ENCODE results near the gene SMAD7.
A peak's percentile ranks its signal among the peaks of the same experiment; 100 is the strongest.

The SMAD7 gene

GRCh38 chr18:48946329-48946835, 4.4 kb downstream of the SMAD7 start:
- H3K4me1 ChIP-seq, result peaks cover 43 to 91% (median 78%) of the 10 kb centered on the region in 10 experiments
- H3K9ac ChIP-seq, result peak overlapping the region in 5 of 11 experiments; percentile 0 to 26 (median 9); a peak in 3 of 22 replicates
- no peaks in the 10 kb centered on the region for H3K9me3 ChIP-seq (replicated peaks in 1 of 11)
- peak overlapping the region; percentile 93 to 100 (median 98) for H3K4me2 ChIP-seq
- H4K20me1 ChIP-seq, result peaks cover 72 to 100% (median 100%) of the 10 kb centered on the region in 11 experiments
- no peak overlapping the region for H3K27ac ChIP-seq
- peaks cover 6 to 66% (median 37%) of the 10 kb centered on the region in 11 experiments; a peak in 19 of 22 replicates for H3K36me3 ChIP-seq
- no peak for TF ChIP-seq Cebpa-rat (IDR thresholded peaks at IDR 0.05)
- H3K27me3 ChIP-seq, result peaks cover 21 to 47% (median 29%) of the 10 kb centered on the region in 11 experiments; a peak in 18 of 22 replicates
- H3K4me3 ChIP-seq, result peak overlapping the region in 2 of 10 experiments; percentile 85 to 94; a peak in 5 of 20 replicates

GRCh38 chr18:48945953-48946217, 4.9 kb downstream of the SMAD7 start:
- Histone ChIP-seq H3K4me2 (peak overlapping the region; percentile 93 to 100 (median 98); a peak in 21 of 22 replicates), H4K20me1 (peaks cover 77 to 100% (median 100%) of the 10 kb centered on the region in 11 experiments), H3K4me3 (no peak overlapping the region), H3K4me1 (peaks cover 48 to 91% (median 83%) of the 10 kb centered on the region in 10 experiments), H3K9me3 (replicated peaks in 1 of 11) (no peaks in the 10 kb centered on the region), H3K27ac (no peak overlapping the region), H3K27me3 (peaks cover 21 to 45% (median 27%) of the 10 kb centered on the region in 11 experiments; a peak in 18 of 22 replicates), H3K36me3 (peaks cover 6 to 68% (median 37%) of the 10 kb centered on the region in 11 experiments; a peak in 19 of 22 replicates), H3K9ac (no peak overlapping the region)
- no peak for TF ChIP-seq Cebpa-rat (IDR thresholded peaks at IDR 0.05)

DNA sequence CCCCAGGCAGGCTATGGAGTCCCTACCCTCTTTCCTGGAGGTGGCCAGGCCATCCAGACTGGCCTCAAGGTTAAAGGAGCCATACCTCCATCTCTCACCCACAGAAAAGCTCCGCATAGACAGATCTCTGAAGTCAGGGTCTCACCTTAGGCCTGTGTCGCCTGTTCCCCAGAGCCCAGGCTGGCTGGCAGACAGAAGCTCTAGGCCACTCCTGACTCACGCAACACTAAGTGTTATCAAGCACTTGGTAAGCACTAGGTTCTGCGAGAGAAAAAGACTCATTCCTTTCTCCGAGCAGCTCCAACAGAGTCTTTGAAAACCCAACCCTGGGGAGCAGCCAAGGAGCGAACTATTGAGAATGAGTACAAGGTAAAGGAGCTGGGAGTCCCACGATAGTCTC, 6.1 kb downstream of the SMAD7 start:
- no peak for TF ChIP-seq Cebpa-rat (IDR thresholded peaks at IDR 0.05)
- no peak overlapping the region for H3K4me3 ChIP-seq
- peak overlapping the region in 10 of 11 experiments; percentile 2 to 100 (median 94); a peak in 15 of 22 replicates for H3K4me2 ChIP-seq
- peaks cover 9 to 32% (median 16%) of the 10 kb centered on the region in 11 experiments; a peak in 17 of 22 replicates for H3K27me3 ChIP-seq
- no peak overlapping the region for H3K9ac ChIP-seq
- no peak overlapping the region for H3K27ac ChIP-seq
- H3K9me3 ChIP-seq (replicated peaks in 1 of 11), result no peaks in the 10 kb centered on the region
- peaks cover 60 to 96% (median 91%) of the 10 kb centered on the region in 10 experiments for H3K4me1 ChIP-seq
- H4K20me1 ChIP-seq, result peaks cover 81 to 100% (median 100%) of the 10 kb centered on the region in 11 experiments
- peaks cover 6 to 75% (median 37%) of the 10 kb centered on the region in 11 experiments; a peak in 19 of 22 replicates for H3K36me3 ChIP-seq

DNA sequence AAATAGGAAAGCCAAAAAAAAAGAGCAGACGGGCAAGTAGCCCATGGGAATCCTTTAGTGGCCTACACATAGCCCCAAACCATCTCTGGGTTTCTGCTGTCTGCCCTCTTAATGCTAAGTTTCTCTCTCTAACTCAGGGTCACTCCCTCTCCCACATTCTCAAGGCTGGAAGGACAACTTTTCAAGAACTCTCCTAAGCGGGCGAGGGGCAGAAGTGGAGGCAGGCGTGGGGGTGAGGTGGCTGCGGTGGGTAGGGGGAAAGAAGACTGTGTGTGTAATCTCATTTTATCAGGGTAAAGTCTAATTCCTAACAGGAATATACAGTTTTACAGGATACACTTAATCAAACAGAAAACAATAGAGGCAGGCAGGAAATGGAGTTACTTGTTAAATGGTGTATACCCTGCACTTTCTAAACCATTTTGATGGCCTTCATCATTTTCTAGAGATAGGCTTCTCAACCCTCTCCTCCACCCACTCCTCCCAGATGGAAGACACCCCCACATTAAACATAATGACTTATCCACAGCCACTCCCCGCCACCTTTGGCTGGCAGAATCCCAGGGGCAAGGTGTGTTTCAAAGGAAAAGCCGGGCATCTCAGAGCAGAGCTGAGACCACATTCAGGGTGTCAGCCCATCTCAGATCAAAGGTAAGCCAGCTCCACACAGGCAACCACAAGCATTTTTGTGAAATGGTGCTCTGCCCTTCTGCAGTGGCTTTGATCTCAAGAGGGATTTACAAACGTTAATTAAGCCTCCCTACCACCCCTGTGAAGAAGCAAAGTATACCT, 6.8 kb downstream of the SMAD7 start:
- TF ChIP-seq Cebpa-rat (IDR thresholded peaks at IDR 0.05), result no peak
- Histone ChIP-seq H3K9me3 (replicated peaks in 1 of 11) (no peaks in the 10 kb centered on the region), H4K20me1 (peaks cover 74 to 100% (median 97%) of the 10 kb centered on the region in 11 experiments), H3K4me1 (peaks cover 60 to 95% (median 92%) of the 10 kb centered on the region in 10 experiments), H3K27ac (no peak overlapping the region), H3K4me2 (peak overlapping the region in 10 of 11 experiments; percentile 3 to 100 (median 94); a peak in 15 of 22 replicates), H3K4me3 (no peak overlapping the region), H3K36me3 (peaks cover 6 to 75% (median 37%) of the 10 kb centered on the region in 11 experiments; a peak in 19 of 22 replicates), H3K9ac (no peak overlapping the region), H3K27me3 (peaks cover 2 to 25% (median 9%) of the 10 kb centered on the region in 11 experiments; a peak in 16 of 22 replicates)

- no peak overlapping the region for H3K9ac ChIP-seq
- H3K4me2 ChIP-seq, result peak overlapping the region in 8 of 11 experiments; percentile 3 to 99 (median 88); a peak in 14 of 22 replicates
- peaks cover 64 to 99% (median 95%) of the 10 kb centered on the region in 10 experiments for H3K4me1 ChIP-seq
- no peak overlapping the region for H3K4me3 ChIP-seq
- H3K27me3 ChIP-seq, result peaks cover 0 to 20% (median 6%) of the 10 kb centered on the region in 11 experiments; a peak in 7 of 22 replicates
- TF ChIP-seq Cebpa-rat (IDR thresholded peaks at IDR 0.05), result no peak
- H4K20me1 ChIP-seq, result peaks cover 71 to 100% (median 97%) of the 10 kb centered on the region in 11 experiments
- peaks cover 6 to 80% (median 39%) of the 10 kb centered on the region in 11 experiments; a peak in 19 of 22 replicates for H3K36me3 ChIP-seq
- H3K9me3 ChIP-seq (replicated peaks in 1 of 11), result no peaks in the 10 kb centered on the region
- no peak overlapping the region for H3K27ac ChIP-seq
Measured at GRCh38 chr18:48943333-48943732, 7.4 kb downstream of the SMAD7 start.

DNA sequence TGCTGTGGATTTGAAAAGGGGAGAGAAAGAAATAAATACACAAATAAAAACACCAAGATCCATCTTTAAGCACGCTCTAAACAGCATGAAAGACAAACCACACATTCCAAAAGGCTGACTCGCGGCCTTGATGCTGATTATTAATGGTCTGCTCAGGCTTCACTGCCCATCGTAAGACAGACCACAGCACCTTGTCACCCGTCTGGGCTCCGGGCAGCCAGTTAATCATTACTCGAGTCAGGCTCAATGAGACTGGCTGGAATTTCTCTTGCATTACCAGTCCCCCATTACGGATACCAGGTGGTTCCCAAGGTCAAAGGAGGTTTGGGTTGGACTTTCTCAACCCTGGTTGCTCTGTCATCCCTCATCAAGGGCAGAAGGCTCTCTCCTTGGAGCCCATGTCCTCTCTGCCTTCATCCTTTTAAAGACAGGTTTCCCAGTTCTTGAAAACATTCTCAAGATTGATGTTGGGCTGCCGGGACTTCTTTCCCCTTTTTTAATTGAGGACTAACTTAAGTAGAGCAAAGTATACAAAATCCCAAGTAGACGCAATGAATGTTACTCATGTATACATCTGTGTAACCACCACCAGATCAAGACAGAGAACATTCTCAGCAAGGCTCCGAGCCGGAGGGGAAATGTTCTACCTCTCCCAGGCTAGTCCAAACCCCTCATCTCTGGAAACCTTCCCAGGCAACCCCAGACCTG, 8.1 kb downstream of the SMAD7 start:
- no peaks in the 10 kb centered on the region for H3K9me3 ChIP-seq (replicated peaks in 1 of 11)
- peaks cover 65 to 100% (median 97%) of the 10 kb centered on the region in 11 experiments for H4K20me1 ChIP-seq
- H3K4me2 ChIP-seq, result peak overlapping the region in 9 of 11 experiments; percentile 2 to 99 (median 83); a peak in 12 of 22 replicates
- peaks cover 6 to 81% (median 42%) of the 10 kb centered on the region in 11 experiments; a peak in 19 of 22 replicates for H3K36me3 ChIP-seq
- H3K4me3 ChIP-seq, result no peak overlapping the region
- peaks cover 0 to 17% (median 6%) of the 10 kb centered on the region in 11 experiments; a peak in 7 of 22 replicates for H3K27me3 ChIP-seq
- no peak overlapping the region for H3K27ac ChIP-seq
- H3K9ac ChIP-seq, result no peak overlapping the region
- no peak for TF ChIP-seq Cebpa-rat (IDR thresholded peaks at IDR 0.05)
- peaks cover 64 to 99% (median 95%) of the 10 kb centered on the region in 10 experiments for H3K4me1 ChIP-seq

- Histone ChIP-seq H3K4me2 (peak overlapping the region; percentile 74 to 99 (median 89); a peak in 19 of 22 replicates), H3K4me3 (peak overlapping the region in 1 of 10 experiments; percentile 50; a peak in 1 of 20 replicates)
- TF ChIP-seq Cebpa-rat (IDR thresholded peaks at IDR 0.05), result no peak
Measured at GRCh38 chr18:48942086-48942485, 8.7 kb downstream of the SMAD7 start.

DNA sequence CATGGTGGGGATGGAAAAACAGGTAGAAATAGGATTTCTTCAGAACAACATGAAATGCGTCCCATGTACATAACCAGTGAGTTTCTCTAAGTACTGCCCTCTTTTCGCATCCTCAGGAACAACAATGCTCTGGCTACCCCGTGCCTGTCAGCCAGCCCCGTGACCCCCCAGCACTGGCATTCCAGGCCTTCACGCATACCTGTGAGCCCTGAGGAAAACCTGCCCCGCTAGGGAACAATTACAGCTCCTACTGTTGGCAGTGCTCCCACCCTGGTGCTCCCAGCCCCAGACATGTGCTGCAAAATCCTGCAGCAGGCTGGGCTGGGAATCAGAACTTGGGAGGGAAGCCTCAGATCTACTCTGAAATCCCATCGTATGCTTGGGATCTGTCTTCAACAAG, 9.1 kb downstream of the SMAD7 start:
- TF ChIP-seq Cebpa-rat (IDR thresholded peaks at IDR 0.05), result no peak
- Histone ChIP-seq H3K27ac (peak overlapping the region in 3 of 11 experiments; percentile 47 to 63 (median 53); a peak in 3 of 22 replicates), H3K4me1 (peaks cover 64 to 99% (median 95%) of the 10 kb centered on the region in 10 experiments), H3K9ac (peak overlapping the region in 7 of 11 experiments; percentile 46 to 63 (median 51); a peak in 9 of 22 replicates), H3K4me2 (peak overlapping the region; percentile 74 to 99 (median 89); a peak in 21 of 22 replicates), H3K36me3 (peaks cover 6 to 82% (median 36%) of the 10 kb centered on the region in 11 experiments; a peak in 17 of 22 replicates), H3K9me3 (replicated peaks in 1 of 11) (no peaks in the 10 kb centered on the region), H3K4me3 (peak overlapping the region in 1 of 10 experiments; percentile 50; a peak in 2 of 20 replicates), H4K20me1 (peaks cover 60 to 100% (median 97%) of the 10 kb centered on the region in 11 experiments), H3K27me3 (peaks cover 0 to 12% (median under 1%) of the 10 kb centered on the region in 11 experiments; a peak in 4 of 22 replicates)

More at GRCh38 chr18:48942086-48942485, 8.7 kb downstream of the SMAD7 start:
- Histone ChIP-seq H3K27me3 (peaks cover 0 to 14% (median 5%) of the 10 kb centered on the region in 11 experiments; a peak in 6 of 22 replicates), H4K20me1 (peaks cover 65 to 100% (median 97%) of the 10 kb centered on the region in 11 experiments), H3K9me3 (replicated peaks in 1 of 11) (no peaks in the 10 kb centered on the region), H3K36me3 (peaks cover 6 to 82% (median 38%) of the 10 kb centered on the region in 11 experiments; a peak in 18 of 22 replicates), H3K27ac (no peak overlapping the region), H3K9ac (no peak overlapping the region), H3K4me1 (peaks cover 64 to 99% (median 95%) of the 10 kb centered on the region in 10 experiments)

Measured in BLaER1 treated with 17β-estradiol and CSF1 and Interleukin-3, amounts not matched to agents 10 nM and 100 nM (cell line).